GM12864 (cell line): ENCODE measurements around the gene HSCB.
"Not testable (repeated sequence)": the region's sequence is repeated elsewhere in the genome, so short reads cannot be mapped to it uniquely, and the experiment has no call there.

ENCODE experiments used
- DNase-seq: peaks from one replicate; pipeline ENCODE4 v3.0.0-alpha.2; 2011; ENCODE audit warnings: low read depth
- H3K4me3 ChIP-seq: 2 replicates; pipeline ENCODE4 v1.5.1; 2011; ENCODE audit warnings: mild to moderate bottlenecking, low read depth, low read length, control low read depth
- CTCF ChIP-seq: IDR thresholded peaks from 2 replicates; pipeline ENCODE4 v1.5.1; 2011; ENCODE audit warnings: low read depth, mild to moderate bottlenecking, moderate library complexity, low read length, control low read depth, inconsistent platforms; ENCODE audit errors: missing control alignments

The HSCB gene

GRCh38 chr22:28798810-28799605 is 57.2 kb downstream of the HSCB start:
- peak overlapping the region; percentile 86 for H3K4me3 ChIP-seq
- DNase-seq = no peak
- TF ChIP-seq CTCF = no peak

- H3K4me3 ChIP-seq = peak overlapping the region; percentile 86
- TF ChIP-seq CTCF = no peak
- no peak for DNase-seq
Observed at GRCh38 chr22:28799606-28800307, 57.9 kb downstream of the HSCB start.

GRCh38 chr22:28800308-28801041 is 58.6 kb downstream of the HSCB start, which contains the start of gene XBP1:
Gene XBP1 (minus strand): TSS chr22:28800569.
- peak; percentile 74 for DNase-seq
- H3K4me3 ChIP-seq = peak within 1 kb of the TSS; percentile 86
- no peak for TF ChIP-seq CTCF

GRCh38 chr22:28801845-28802594 is 60.2 kb downstream of the HSCB start:
- H3K4me3 ChIP-seq = peak overlapping the region; percentile 86
- no peak for TF ChIP-seq CTCF
- DNase-seq = no peak

- TF ChIP-seq CTCF = peak; percentile 3
- no peak overlapping the region; the same call in 1 of the 2 replicates for H3K4me3 ChIP-seq
- no peak for DNase-seq
Observed at GRCh38 chr22:28802595-28803123, 60.8 kb downstream of the HSCB start.

- not testable (repeated sequence) for DNase-seq, H3K4me3 ChIP-seq
Observed at GRCh38 chr22:28805426-28805825, 63.6 kb downstream of the HSCB start.
